Measurements from ENCODE around the gene MYORG. TPM values are rescaled to one million over a fixed set of nuclear protein-coding genes. Genes with fewer than 3 reads are reported as not detected.

The MYORG gene
- total and polyA plus RNA-seq, 10 of the 15 experiments (the other 5 are each of a cell fraction or from before 2014, with no cell fraction given), result 0.05 to 0.36 (median 0.10) TPM; not detected in 1

DNA sequence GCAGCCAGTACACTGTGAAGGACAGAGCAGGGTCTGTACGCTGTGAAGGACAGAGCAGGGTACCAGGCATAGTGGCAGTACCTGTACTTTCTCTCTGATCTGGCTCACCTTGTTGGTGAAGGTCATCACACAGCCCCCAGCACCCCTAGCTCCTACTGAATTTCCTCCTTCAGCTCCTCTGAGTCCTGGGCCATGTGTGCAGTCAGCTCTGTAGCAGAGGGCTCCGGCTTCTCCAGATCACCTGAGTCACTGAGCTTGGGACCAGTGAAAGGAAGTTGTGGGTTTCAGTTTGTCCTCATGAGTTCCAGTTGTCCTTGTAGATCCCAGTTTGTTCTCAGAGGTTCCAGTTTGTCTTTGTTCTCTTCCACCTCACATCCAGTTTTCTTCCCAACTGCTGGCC lies 41.8 kb downstream of the MYORG start:
- no peak for ATAC-seq
- no peaks in the 10 kb centered on the region for H3K27me3 ChIP-seq (replicated peaks in 1 of 2; ENCODE audit: control insufficient read depth in 2 of 2, insufficient read depth in 2 of 2, low read length in 1 of 2)
- H3K79me2 ChIP-seq (ENCODE audit: control insufficient read depth, insufficient read depth, low read length), result peaks cover 2% of the 10 kb centered on the region
- H3K4me1 ChIP-seq (ENCODE audit: control insufficient read depth, insufficient read depth, low read length), result no peaks in the 10 kb centered on the region; the same call in 1 of the 2 replicates
- H3K4me3 ChIP-seq, result no peak overlapping the region
- no peak overlapping the region for H3K9ac ChIP-seq (ENCODE audit: control insufficient read depth, insufficient read depth, low read length)
- TF ChIP-seq MAX (IDR thresholded peaks at IDR 0.05; ENCODE audit: low read depth, low read length) (no peak), DPF2 (IDR thresholded peaks at IDR 0.05) (no peak)
- RAD21 ChIA-PET (ENCODE audit: unreplicated experiment), result interaction anchor here (1.8 kb wide), 1 partner anchor 44 kb away, joined by 6 read pairs; no protein-coding TSS in a partner anchor
- no peaks in the 10 kb centered on the region for H3K9me3 ChIP-seq (replicated peaks; ENCODE audit: control insufficient read depth, insufficient read depth, low read length)
- no peak overlapping the region for H3K4me2 ChIP-seq (ENCODE audit: control insufficient read depth, insufficient read depth)
- 100% methylated on average over 2 of the region's 2 CpGs for whole genome bisulfite sequencing (ENCODE audit: insufficient coverage, insufficient replicate concordance, low lambda C conversion rate, missing lambda C conversion rate)
- no peak overlapping the region for H3K27ac ChIP-seq (ENCODE audit: control insufficient read depth, insufficient read depth)
- no peak for DNase-seq (ENCODE audit: low read depth, low spot score)
- H2AFZ ChIP-seq (ENCODE audit: control insufficient read depth, low read depth, low read length), result no peak overlapping the region
- SMC1A ChIA-PET (ENCODE audit: uncharacterized antibody, unreplicated experiment), result interaction anchor here (1.0 to 6.4 kb wide), 2 partner anchors 42 to 261 kb away, joined by 3 to 73 read pairs; partner anchors contain the start of gene MYORG
- BruUV-seq (replicated peaks), result no TSS peak
- in situ Hi-C loops (cut with MboI), result no loop called here
- no peaks in the 10 kb centered on the region for H4K20me1 ChIP-seq (ENCODE audit: control insufficient read depth, insufficient read depth)
- H3K36me3 ChIP-seq (ENCODE audit: control insufficient read depth in 2 of 2, insufficient read depth in 2 of 2, low read length in 1 of 2), result peaks cover 3 to 11% of the 10 kb centered on the region in 2 experiments; a peak in 3 of 4 replicates
- CTCF ChIA-PET, result interaction anchor here (0.9 to 8.1 kb wide), 7 partner anchors 12 to 260 kb away, joined by 3 to 134 read pairs (median 4); partner anchors contain the start of gene MYORG
- intact Hi-C loops (cut with micrococcal nuclease; ENCODE audit: unreplicated experiment), result loop anchor here (5.0 kb wide), 1 partner anchor 267 kb away; no protein-coding TSS in a partner anchor
- POLR2A ChIA-PET, result interaction anchor here (0.6 to 1.1 kb wide), 2 partner anchors 9 to 304 kb away, joined by 3 read pairs; no protein-coding TSS in a partner anchor
- no peak for FAIRE-seq

- ChIA-PET RAD21 (ENCODE audit: unreplicated experiment) (interaction anchor here (1.8 to 2.1 kb wide), 2 partner anchors 43 to 45 kb away, joined by 6 to 7 read pairs; partner anchors contain the start of gene MYORG), SMC1A (ENCODE audit: uncharacterized antibody, unreplicated experiment) (interaction anchor here (0.7 to 6.4 kb wide), 2 partner anchors 15 to 43 kb away, joined by 3 to 73 read pairs; partner anchors contain the start of gene MYORG), CTCF (interaction anchor here (0.8 to 8.1 kb wide), 8 partner anchors 11 to 213 kb away, joined by 3 to 134 read pairs (median 4); partner anchors contain the start of gene MYORG), POLR2A (interaction anchor here (0.5 to 1.1 kb wide), 3 partner anchors 10 to 303 kb away, joined by 3 read pairs; no protein-coding TSS in a partner anchor)
- Histone ChIP-seq H3K27ac (ENCODE audit: control insufficient read depth, insufficient read depth) (no peak overlapping the region), H3K9ac (ENCODE audit: control insufficient read depth, insufficient read depth, low read length) (no peak overlapping the region), H3K36me3 (ENCODE audit: control insufficient read depth in 2 of 2, insufficient read depth in 2 of 2, low read length in 1 of 2) (peaks cover 3 to 7% of the 10 kb centered on the region in 2 experiments; a peak in 3 of 4 replicates), H3K4me1 (ENCODE audit: control insufficient read depth, insufficient read depth, low read length) (no peaks in the 10 kb centered on the region; the same call in 1 of the 2 replicates), H2AFZ (ENCODE audit: control insufficient read depth, low read depth, low read length) (no peak overlapping the region), H3K4me2 (ENCODE audit: control insufficient read depth, insufficient read depth) (no peak overlapping the region), H4K20me1 (ENCODE audit: control insufficient read depth, insufficient read depth) (no peaks in the 10 kb centered on the region), H3K79me2 (ENCODE audit: control insufficient read depth, insufficient read depth, low read length) (peaks cover 6% of the 10 kb centered on the region), H3K4me3 (no peak overlapping the region), H3K9me3 (replicated peaks; ENCODE audit: control insufficient read depth, insufficient read depth, low read length) (no peaks in the 10 kb centered on the region), H3K27me3 (replicated peaks in 1 of 2; ENCODE audit: control insufficient read depth in 2 of 2, insufficient read depth in 2 of 2, low read length in 1 of 2) (no peaks in the 10 kb centered on the region)
- in situ Hi-C loops (cut with MboI) (no loop called here), intact Hi-C loops (cut with micrococcal nuclease; ENCODE audit: unreplicated experiment) (loop anchor here (5.0 kb wide), 1 partner anchor 268 kb away; no protein-coding TSS in a partner anchor)
- DNase-seq (ENCODE audit: low read depth, low spot score), result no peak
- TF ChIP-seq WRNIP1 (IDR thresholded peaks at IDR 0.05; ENCODE audit: borderline replicate concordance, low read depth, low read length) (no peak), ZNF622 (IDR thresholded peaks at IDR 0.05) (no peak), BACH1 (IDR thresholded peaks at IDR 0.05; ENCODE audit: borderline replicate concordance) (no peak), RAD51 (IDR thresholded peaks at IDR 0.05) (no peak), CHD1 (IDR thresholded peaks at IDR 0.05; ENCODE audit: low read depth, low read length) (no peak), ETV6 (conservative IDR thresholded peaks at IDR 0.05 in 1 of 2, IDR thresholded peaks at IDR 0.05 in 1 of 2; ENCODE audit: borderline replicate concordance in 1 of 2, low read depth in 1 of 2) (no peak), RBBP5 (conservative IDR thresholded peaks at IDR 0.05) (no peak), SPI1 (IDR thresholded peaks at IDR 0.05; ENCODE audit: borderline replicate concordance, insufficient read depth, low read depth, low read length) (no peak)
- TF ChIP-seq, protein P1, sequence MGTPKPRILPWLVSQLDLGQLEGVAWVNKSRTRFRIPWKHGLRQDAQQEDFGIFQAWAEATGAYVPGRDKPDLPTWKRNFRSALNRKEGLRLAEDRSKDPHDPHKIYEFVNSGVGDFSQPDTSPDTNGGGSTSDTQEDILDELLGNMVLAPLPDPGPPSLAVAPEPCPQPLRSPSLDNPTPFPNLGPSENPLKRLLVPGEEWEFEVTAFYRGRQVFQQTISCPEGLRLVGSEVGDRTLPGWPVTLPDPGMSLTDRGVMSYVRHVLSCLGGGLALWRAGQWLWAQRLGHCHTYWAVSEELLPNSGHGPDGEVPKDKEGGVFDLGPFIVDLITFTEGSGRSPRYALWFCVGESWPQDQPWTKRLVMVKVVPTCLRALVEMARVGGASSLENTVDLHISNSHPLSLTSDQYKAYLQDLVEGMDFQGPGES (IDR thresholded peaks at IDR 0.05), result no peak
- TF ChIP-seq, protein P2, sequence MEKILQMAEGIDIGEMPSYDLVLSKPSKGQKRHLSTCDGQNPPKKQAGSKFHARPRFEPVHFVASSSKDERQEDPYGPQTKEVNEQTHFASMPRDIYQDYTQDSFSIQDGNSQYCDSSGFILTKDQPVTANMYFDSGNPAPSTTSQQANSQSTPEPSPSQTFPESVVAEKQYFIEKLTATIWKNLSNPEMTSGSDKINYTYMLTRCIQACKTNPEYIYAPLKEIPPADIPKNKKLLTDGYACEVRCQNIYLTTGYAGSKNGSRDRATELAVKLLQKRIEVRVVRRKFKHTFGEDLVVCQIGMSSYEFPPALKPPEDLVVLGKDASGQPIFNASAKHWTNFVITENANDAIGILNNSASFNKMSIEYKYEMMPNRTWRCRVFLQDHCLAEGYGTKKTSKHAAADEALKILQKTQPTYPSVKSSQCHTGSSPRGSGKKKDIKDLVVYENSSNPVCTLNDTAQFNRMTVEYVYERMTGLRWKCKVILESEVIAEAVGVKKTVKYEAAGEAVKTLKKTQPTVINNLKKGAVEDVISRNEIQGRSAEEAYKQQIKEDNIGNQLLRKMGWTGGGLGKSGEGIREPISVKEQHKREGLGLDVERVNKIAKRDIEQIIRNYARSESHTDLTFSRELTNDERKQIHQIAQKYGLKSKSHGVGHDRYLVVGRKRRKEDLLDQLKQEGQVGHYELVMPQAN (conservative IDR thresholded peaks at IDR 0.05), result no peak
- 100% methylated on average over 1 of the region's 1 CpG for WGBS (ENCODE audit: insufficient coverage, insufficient replicate concordance, low lambda C conversion rate, missing lambda C conversion rate)
- ATAC-seq, result no peak
- no TSS peak for BruUV-seq (replicated peaks)
- FAIRE-seq, result no peak
Measured at GRCh38 chr9:34334337-34334824, 42.3 kb downstream of the MYORG start.

Measured in GM12878 (cell line).